HG03439 (cell line): ENCODE measurements around the gene GMNC.

ENCODE experiments used
- ATAC-seq: cut with Tn5 transposase; IDR thresholded peaks from one replicate; pipeline ENCODE4 v1.9.1; 2021; ENCODE audit warnings: mild to moderate bottlenecking, moderate library complexity; ENCODE audit not compliant: unreplicated experiment

The GMNC gene

DNA sequence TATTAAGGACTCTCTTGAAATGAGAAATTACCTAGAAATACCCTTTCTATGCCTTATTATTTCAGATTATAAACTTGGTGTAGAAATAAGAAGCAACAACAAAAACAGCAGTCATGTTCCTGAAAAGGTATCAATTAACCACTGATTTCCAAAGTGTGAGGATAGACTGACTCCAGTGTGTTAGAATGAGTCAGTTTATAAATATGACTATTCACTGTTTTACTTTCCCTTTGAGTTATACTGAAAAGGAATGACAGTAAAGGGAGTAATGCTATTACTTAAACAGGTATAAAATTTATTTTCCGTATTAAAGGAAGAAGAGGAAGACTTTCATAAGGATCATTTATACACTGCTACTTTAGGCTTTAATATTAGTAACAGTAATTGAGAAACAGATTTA, 12.9 kb downstream of the GMNC start:
- ATAC-seq, result no peak

GRCh38 chr3:190848870-190849269, 13.6 kb downstream of the GMNC start:
- ATAC-seq, result no peak

- ATAC-seq, result no peak
These were observed 15.1 kb downstream of the GMNC start for GRCh38 chr3:190847436-190847835.

- ATAC-seq, result no peak
These were observed 22.3 kb downstream of the GMNC start for GRCh38 chr3:190840146-190840545.

GRCh38 chr3:190831225-190831624, 31.3 kb downstream of the GMNC start:
- no peak for ATAC-seq

DNA sequence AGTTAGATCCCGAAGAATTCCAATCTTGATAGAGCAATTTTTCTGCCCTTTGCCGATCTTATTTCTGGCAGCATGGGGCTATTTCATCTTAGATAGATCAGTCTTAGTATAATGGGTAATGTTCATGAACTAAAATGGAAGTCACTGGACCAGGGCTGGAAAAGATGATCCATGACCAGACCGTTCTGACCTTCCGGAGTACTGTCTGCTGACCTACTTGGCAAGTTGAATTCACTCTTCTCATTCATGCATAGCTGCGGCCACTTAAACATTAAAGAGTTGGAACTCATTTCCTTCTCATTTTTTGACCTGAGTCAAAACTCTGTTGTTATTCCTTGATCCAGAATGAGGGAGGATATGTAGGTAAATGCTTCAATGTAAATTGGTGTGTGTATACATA, 32.5 kb downstream of the GMNC start:
- no peak for ATAC-seq

DNA sequence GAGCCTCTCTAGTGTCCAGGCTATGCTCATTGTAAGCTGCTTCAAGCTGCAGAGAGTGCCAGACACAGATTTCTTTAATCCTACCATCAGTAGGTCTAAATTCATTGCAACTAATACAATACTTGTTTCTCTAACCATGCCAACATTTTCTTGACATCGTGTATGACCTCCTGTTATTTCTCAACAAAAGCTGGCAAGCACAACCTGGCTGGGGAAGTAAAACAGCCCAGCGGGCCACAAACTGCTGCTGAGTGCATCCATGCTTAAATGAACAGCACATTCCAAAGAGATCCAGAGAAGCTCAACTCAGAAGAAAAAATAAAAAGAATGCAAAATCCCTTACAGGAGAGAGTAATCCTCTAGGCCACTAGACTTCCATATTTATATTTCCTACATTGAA, 36.5 kb downstream of the GMNC start:
- no peak for ATAC-seq

GRCh38 chr3:190825386-190826016, 37.0 kb downstream of the GMNC start:
- no peak for ATAC-seq

DNA sequence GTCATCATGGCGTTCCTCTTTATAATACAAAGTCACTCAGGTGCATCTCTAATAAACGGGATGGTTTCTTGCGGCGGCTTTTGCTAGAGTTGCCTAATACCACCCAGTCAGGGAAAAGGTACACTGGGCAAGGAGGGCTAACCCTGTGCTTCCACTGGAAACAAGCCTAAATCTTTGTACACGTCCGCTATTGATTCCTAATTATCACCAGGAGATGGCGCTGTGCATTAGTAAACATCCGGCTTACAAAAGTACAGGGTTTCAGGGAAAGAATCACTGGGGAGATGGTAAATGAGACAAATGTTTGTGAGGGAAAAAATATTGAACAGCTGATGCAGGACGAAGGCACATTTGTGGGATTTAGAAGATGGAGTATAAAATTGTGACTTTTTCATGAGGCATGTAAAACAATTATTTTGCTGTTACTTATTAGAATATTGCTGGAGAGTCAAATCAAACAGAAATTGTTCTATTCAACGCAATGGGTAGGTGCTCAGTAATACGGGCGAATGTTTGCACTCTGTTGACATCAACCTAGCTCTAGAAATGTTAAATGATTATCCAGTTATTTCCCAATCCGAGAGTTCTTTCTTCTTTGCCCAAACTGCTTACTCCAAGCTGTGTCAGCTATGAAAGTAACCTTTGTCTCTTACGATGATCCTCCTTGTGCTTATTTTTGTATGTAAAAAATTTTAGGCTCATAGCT, 50.6 kb downstream of the GMNC start:
- peak; percentile 72 for ATAC-seq

DNA sequence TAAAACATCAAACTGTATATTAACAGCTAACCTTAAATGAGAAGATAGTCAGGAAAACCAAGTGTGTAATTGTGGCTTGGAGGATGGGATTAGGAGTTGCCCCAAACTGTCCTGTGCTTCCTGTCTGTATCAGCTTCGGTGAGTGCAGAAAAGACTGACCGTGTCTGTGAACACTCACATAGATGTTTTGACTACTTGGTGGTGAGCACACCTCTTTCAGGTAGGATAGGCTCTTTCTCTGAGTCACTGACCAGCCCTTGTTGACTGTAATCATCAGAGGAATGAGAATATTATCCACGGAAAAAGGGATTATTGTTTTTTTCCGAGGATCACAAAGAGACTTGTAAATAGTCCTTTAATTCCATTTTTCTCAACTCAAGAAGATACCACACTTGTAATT, 51.5 kb downstream of the GMNC start:
- ATAC-seq, result no peak

GRCh38 chr3:190809351-190809750, 53.1 kb downstream of the GMNC start:
- no peak for ATAC-seq

DNA sequence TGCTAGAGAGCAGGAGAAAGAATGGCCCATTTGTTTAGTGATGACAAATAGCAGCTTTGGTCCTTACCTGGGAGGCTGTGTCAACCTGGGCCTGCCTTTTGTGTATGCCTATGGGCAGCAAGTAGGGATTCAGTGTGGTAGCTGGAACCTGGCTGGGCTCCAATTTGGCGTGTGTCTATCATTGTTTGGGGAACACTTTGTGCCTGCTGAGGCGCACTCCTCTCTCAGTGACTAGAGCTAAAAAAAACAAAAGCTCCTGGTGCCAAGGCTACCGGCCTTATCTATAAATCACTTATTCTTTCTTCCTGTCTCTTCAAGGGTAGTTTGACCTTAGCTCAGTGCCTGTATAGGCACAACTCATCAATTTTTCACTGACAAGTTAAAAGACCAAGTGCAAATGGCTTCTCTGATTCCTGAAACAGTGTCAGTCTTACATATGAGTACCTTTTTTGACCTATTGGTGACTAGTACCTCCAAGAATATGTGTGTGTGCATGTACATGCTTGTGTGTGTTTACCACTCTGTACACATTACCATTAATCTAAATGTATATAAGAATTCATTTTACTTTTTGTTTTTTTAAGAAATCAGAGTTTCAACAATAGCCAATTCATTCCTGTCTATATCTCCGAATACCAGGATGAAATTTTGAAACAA, 54.6 kb downstream of the GMNC start:
- no peak for ATAC-seq
